ENCODE measurements around the gene OSBPL9.
"Not testable (repeated sequence)": the region's sequence is repeated elsewhere in the genome, so short reads cannot be mapped to it uniquely, and the experiment has no call there.

The OSBPL9 gene

DNA sequence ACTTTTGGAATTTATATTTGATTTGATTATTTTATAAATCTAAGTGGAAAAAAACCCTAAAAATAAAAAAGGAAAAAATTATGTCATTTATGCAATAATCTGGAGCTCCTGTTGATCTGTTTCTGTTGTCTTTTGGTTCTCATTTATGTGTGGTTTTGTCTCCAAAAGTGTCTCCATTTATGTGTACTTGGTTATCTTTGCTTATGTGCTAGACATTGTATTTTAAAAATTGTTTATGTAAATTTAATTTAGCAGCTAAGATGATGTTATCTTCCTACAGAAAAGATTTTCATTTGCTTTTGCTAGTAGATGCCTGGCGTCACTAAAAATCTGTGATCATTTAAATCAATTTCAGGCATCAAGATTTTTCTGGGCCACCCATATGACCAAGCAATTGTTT is 95.7 kb downstream of the OSBPL9 start:
- DNase-seq (ENCODE audit: low read depth), result no peak

- DNase-seq (ENCODE audit: low read depth), result no peak
These were observed 97.6 kb downstream of the OSBPL9 start for GRCh38 chr1:51714374-51715019.

GRCh38 chr1:51715369-51715768 is 98.5 kb downstream of the OSBPL9 start:
- no peak for DNase-seq (ENCODE audit: low read depth)

GRCh38 chr1:51716746-51717145 is 99.9 kb downstream of the OSBPL9 start:
- no peak for DNase-seq (ENCODE audit: low read depth)

- DNase-seq (ENCODE audit: low read depth), result no peak
These were observed 101.0 kb downstream of the OSBPL9 start for GRCh38 chr1:51717842-51718241.

DNA sequence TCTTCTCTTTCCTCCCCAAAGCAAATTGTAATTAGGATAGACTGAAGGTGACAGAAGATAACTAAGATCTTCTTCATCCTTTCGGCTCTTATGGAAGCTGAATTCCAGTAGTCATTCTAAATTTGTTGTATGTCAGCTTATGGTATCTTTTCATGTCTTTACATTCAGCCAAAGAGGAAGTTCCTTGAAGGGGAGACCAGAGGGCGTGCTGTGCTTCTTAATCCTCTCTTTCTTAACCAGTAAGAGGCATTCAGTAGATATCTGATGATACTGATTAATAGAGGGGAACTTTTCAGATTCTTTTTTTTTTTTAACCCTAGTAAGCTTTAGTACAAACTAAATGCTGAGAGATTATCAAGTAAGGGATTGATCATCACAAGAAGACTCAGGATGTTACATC is 102.3 kb downstream of the OSBPL9 start:
- no peak for DNase-seq (ENCODE audit: low read depth)

- DNase-seq (ENCODE audit: low read depth), result no peak
These were observed 107.9 kb downstream of the OSBPL9 start for GRCh38 chr1:51724797-51725196.

DNA sequence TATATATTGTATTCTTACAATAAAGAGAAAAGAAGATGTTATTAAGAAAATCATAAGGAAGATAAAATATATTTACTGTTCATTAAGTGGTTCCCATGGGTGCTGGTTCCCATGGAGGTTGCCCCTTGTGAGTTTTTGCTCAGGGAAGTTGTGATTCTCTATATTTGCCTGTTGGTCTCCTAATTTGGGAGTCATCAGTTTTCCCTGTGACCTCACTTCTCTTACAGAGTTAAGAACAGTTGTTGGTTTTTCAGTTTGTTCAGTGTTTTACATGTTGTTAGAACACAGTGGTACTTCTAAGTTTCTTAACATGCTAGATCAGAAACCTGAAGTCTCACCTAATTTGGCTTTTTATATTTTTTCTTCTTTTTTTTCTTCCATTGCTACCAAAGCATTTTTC is 109.2 kb downstream of the OSBPL9 start:
- DNase-seq (ENCODE audit: low read depth), result no peak

GRCh38 chr1:51726544-51727225 is 109.8 kb downstream of the OSBPL9 start:
- DNase-seq (ENCODE audit: low read depth), result no peak

DNA sequence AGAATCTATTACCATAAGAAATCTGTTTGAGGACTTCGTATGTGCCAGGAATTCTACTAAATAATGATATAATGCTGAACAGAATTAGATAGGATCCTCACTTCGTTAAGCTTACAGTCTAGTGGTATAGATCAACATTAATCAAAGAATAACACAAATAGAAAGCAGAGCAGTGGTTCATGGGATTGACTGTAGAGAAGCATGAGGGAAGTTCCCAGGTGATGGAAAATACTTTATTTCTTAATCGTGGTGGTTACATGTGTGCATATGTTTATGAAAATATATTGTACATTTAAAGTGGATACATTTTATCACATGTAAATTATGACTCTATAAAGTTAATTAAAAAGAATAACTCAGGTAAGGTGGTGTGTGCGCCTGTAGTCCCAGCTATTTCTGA is 110.5 kb downstream of the OSBPL9 start:
- no peak for DNase-seq (ENCODE audit: low read depth)

GRCh38 chr1:51728611-51729155 is 111.8 kb downstream of the OSBPL9 start:
- DNase-seq (ENCODE audit: low read depth), result no peak

DNA sequence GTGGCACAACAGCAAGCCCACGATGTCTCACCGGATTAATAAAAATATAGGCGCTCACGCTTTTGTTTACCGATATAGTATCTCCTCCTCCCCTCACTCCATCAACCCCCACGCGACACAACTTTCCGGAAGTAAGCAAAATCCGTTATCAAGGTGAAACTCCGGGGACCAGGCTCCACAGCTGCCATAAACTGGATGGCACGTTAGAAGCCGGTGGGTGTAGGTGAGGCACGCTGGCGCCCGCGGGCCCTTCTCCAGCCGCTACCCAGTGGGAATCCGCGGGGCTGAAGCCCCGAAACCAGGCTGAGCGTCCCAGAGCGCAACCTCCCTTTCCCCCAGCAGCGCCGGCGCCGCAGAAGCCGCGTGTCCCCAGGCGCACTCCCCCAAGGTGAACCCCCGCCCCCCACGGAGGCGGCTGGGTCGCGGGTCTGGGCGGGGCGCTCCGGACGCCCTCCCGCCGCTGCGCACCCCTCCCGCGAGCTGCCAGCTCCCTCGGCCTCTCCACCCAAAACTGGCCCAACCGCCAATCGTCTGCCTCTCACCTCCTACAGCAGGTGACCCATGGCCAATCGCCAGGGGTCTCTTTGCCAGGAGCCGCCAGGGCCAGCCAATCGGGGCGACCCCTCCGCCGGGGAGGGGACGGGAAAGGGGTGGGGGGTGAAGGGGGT is 112.4 kb downstream of the OSBPL9 start:
- DNase-seq (ENCODE audit: low read depth), result peak; percentile 75

- no peak for DNase-seq (ENCODE audit: low read depth)
These were observed 113.0 kb downstream of the OSBPL9 start for GRCh38 chr1:51729824-51730301.

- no peak for DNase-seq (ENCODE audit: low read depth)
These were observed 115.1 kb downstream of the OSBPL9 start for GRCh38 chr1:51731998-51732397.

DNA sequence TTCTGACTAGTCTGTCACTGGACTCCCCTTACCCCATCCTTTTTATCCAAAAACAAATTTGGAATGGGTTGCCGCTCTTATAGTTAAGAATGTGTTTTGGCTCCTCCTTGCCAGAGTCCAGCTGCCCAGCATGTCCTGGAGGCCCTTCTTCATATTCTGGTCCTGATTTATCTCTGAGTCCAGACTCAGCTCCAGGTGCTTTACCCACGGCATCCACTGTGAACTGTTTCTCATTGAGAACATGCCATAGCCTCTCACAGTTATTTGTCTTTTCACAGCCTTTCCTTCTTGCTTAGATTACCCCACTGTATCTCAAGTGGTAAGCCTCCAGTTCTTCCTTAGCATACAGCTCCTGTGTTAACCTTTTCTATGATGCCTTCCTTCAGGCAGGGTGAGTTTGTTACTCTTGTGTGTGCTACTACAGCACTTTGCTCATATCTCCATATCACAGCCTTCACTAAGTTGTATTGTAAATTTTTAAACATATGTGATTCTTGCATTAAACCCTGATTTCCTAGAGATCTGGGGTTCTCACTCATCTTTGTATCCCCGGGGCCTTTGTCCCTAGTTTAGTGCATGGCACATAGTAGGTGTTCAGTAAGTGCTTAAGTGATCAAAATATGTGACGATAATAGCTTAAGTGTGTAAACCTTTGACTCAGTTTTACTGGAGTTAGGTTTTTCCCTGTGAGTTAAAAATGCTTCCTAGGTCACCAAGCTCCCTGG is 116.0 kb downstream of the OSBPL9 start:
- no peak for DNase-seq (ENCODE audit: low read depth)

GRCh38 chr1:51733426-51733774 is 116.5 kb downstream of the OSBPL9 start:
- DNase-seq (ENCODE audit: low read depth), result not testable (repeated sequence)

- no peak for DNase-seq (ENCODE audit: low read depth)
These were observed 117.1 kb downstream of the OSBPL9 start for GRCh38 chr1:51733793-51734522.

- no peak for DNase-seq (ENCODE audit: low read depth)
These were observed 118.2 kb downstream of the OSBPL9 start for GRCh38 chr1:51734896-51735745.

- no peak for DNase-seq (ENCODE audit: low read depth)
These were observed 118.9 kb downstream of the OSBPL9 start for GRCh38 chr1:51735746-51736254.

DNA sequence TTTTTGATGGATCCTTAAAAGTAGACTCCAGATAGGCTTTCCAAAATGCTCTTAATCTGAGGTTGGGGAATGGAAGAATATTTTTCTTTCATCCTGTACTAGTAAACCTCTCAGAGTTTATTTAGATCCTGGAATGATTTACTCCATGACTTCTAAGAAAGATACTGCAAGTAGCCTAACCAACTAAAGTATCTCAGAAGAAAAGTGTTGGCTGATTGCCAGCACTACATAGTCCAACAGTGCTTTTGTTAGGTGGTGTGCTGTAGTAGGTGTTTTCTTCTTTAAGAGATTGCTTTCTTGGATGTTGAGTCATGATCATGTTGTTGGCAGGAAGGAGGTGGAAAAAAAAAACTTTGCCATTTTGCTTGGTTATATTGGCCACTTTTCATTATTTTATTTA is 119.8 kb downstream of the OSBPL9 start:
- no peak for DNase-seq (ENCODE audit: low read depth)

GRCh38 chr1:51738681-51739080 is 121.8 kb downstream of the OSBPL9 start:
- DNase-seq (ENCODE audit: low read depth), result no peak

Data from stimulated activated CD8-positive, alpha-beta memory T cell treated with anti-CD3 and anti-CD28 coated beads, Interleukin-15, amount 100 ng/mL, for 1 hour (primary cell).